GM23338 (cell line): ENCODE measurements around the gene EVC2. TPM values are rescaled to one million over a fixed set of nuclear protein-coding genes. Genes with fewer than 3 reads are reported as not detected.
"Not testable (repeated sequence)": the region's sequence is repeated elsewhere in the genome, so short reads cannot be mapped to it uniquely, and the experiment has no call there.

ENCODE experiments used
- ATAC-seq: fragments of 200-7000 bp; cut with Tn5 transposase; 3 replicates; pipeline ENCODE4 v1.9.1; 2020
- DNase-seq: peaks from one replicate; pipeline ENCODE4 v3.0.0-alpha.2; 2015; ENCODE audit warnings: low spot score
- H2AFZ ChIP-seq: fragments of 200-600 bp; sonication (generic); 2 replicates; pipeline ENCODE4 v1.8.0; 2016; ENCODE audit warnings: antibody characterized with exemption, mild to moderate bottlenecking, moderate library complexity
- H3F3A ChIP-seq: fragments of 200-600 bp; sonication (generic); replicated peaks from 2 replicates; pipeline ENCODE4 v1.8.0; 2017; ENCODE audit warnings: antibody characterized with exemption, mixed run types, low read depth
- H3K27ac ChIP-seq: fragments of 200-600 bp; sonication (generic); 2 replicates; pipeline ENCODE4 v1.6.1; 2016; ENCODE audit warnings: low read depth
- H3K27me3 ChIP-seq: fragments of 200-600 bp; sonication (generic); 2 replicates; pipeline ENCODE4 v1.8.0; 2016; ENCODE audit warnings: mild to moderate bottlenecking, mixed run types, moderate library complexity; ENCODE audit not compliant: insufficient read depth
- H3K36me3 ChIP-seq: fragments of 200-600 bp; sonication (generic); 2 replicates; pipeline ENCODE4 v1.8.0; 2016; ENCODE audit warnings: mild to moderate bottlenecking; ENCODE audit not compliant: insufficient read depth
- H3K4me1 ChIP-seq: fragments of 200-600 bp; sonication (generic); 2 replicates; pipeline ENCODE4 v1.8.0; 2016; ENCODE audit warnings: mild to moderate bottlenecking, moderate library complexity; ENCODE audit not compliant: insufficient read depth
- H3K4me2 ChIP-seq: fragments of 200-600 bp; sonication (generic); 2 replicates; pipeline ENCODE4 v1.7.1; 2017; ENCODE audit warnings: mixed run types
- H3K4me3 ChIP-seq: fragments of 200-600 bp; sonication (generic); 2 replicates; pipeline ENCODE4 v1.6.1; 2016; ENCODE audit warnings: mixed run types
- H3K79me2 ChIP-seq: fragments of 200-600 bp; sonication (generic); replicated peaks from 2 replicates; pipeline ENCODE4 v1.8.0; 2017; ENCODE audit warnings: mild to moderate bottlenecking; ENCODE audit not compliant: insufficient read depth
- H3K9me2 ChIP-seq: fragments of 200-600 bp; sonication (generic); 2 replicates; pipeline ENCODE4 v1.8.0; 2017; ENCODE audit not compliant: insufficient read depth
- H4K20me1 ChIP-seq: fragments of 200-600 bp; sonication (generic); replicated peaks from 2 replicates; pipeline ENCODE4 v1.8.0; 2017; ENCODE audit warnings: mild to moderate bottlenecking; ENCODE audit not compliant: insufficient read depth
- H3K27ac Mint-ChIP-seq: 2 replicates; pipeline ENCODE4 v1.8.0; 2020; ENCODE audit warnings: inconsistent platforms, mild to moderate bottlenecking, moderate library complexity, mixed read lengths
- H3K27me3 Mint-ChIP-seq: 3 replicates; pipeline ENCODE4 v1.8.0; 2022; ENCODE audit warnings: low read depth, mild to moderate bottlenecking, moderate library complexity, mixed read lengths, inconsistent platforms; ENCODE audit not compliant: insufficient read depth, poor library complexity
- H3K36me3 Mint-ChIP-seq: 3 replicates; pipeline ENCODE4 v1.8.0; 2021; ENCODE audit warnings: low read depth, mild to moderate bottlenecking, inconsistent platforms, moderate library complexity, mixed read lengths
- H3K4me1 Mint-ChIP-seq: 3 replicates; pipeline ENCODE4 v1.8.0; 2020; ENCODE audit warnings: mild to moderate bottlenecking, inconsistent platforms, mixed read lengths
- H3K4me3 Mint-ChIP-seq: 3 replicates; pipeline ENCODE4 v1.8.0; 2021; ENCODE audit warnings: moderate library complexity, mild to moderate bottlenecking, inconsistent platforms, mixed read lengths
- H3K9me3 Mint-ChIP-seq: 3 replicates; pipeline ENCODE4 v1.8.0; 2020; ENCODE audit warnings: moderate library complexity, mild to moderate bottlenecking, inconsistent platforms, mixed read lengths
- CREB1 ChIP-seq: fragments of 250-450 bp; sonication (Bioruptor Pico); IDR thresholded peaks from 2 replicates; pipeline ENCODE4 v1.5.0; 2020; ENCODE audit warnings: low read depth, mild to moderate bottlenecking, moderate library complexity
- CTCF ChIP-seq, 2 experiments: fragments of 200-600 bp in 1 of 2; sonication (generic) in 1 of 2; conservative IDR thresholded peaks; 2 replicates each; pipeline versions ENCODE4 v1.5.1 to v1.6.1; 2016 to 2017; ENCODE audit warnings: antibody characterized with exemption in 2 of 2, low read depth in 2 of 2, mild to moderate bottlenecking in 2 of 2, moderate library complexity in 1 of 2
- EZH2phosphoT487 ChIP-seq: fragments of 200-600 bp; sonication (generic); IDR thresholded peaks from one replicate; pipeline ENCODE4 v1.8.1; 2018; ENCODE audit warnings: antibody characterized with exemption; ENCODE audit not compliant: unreplicated experiment
- NANOG ChIP-seq: IDR thresholded peaks from 2 replicates; pipeline ENCODE4 v1.6.1; 2016; ENCODE audit warnings: antibody characterized with exemption, borderline replicate concordance
- REST ChIP-seq: IDR thresholded peaks from one replicate; pipeline ENCODE4 v1.6.1; 2018; ENCODE audit warnings: antibody characterized with exemption; ENCODE audit not compliant: unreplicated experiment
- ZNF462 ChIP-seq: fragments of 250-450 bp; sonication (Bioruptor Pico); IDR thresholded peaks from 2 replicates; pipeline ENCODE4 v1.5.0; 2020; ENCODE audit warnings: mild to moderate bottlenecking, moderate library complexity
- polyA plus RNA-seq: library from polyadenylated mRNA; unstranded; fragments of >200 nt; fragmentation: Nextera tagmentation; extraction: Ambion mirVana; gene quantifications from 2 replicates; pipeline ENCODE4 v1.2.1, GENCODE V29; 2016
- total RNA-seq: library from RNA; depleted of rRNA; stranded (reverse); fragments of >200 nt; shearing (Covaris generic); gene quantifications from 2 replicates; pipeline ENCODE4 v1.2.3, GENCODE V29; 2014

The EVC2 gene
- total and polyA plus RNA-seq, 2 experiments from 2014 or later: 3.4 to 11.5 TPM

- no peak overlapping the region for H3K4me3 ChIP-seq
- no peak overlapping the region for H3K4me2 ChIP-seq
- peaks cover 33% of the 10 kb centered on the region for H3K36me3 Mint-ChIP-seq
- H3K79me2 ChIP-seq: 0 out of 2 replicates have a peak, but pooled peaks cover 6% of the 10 kb centered on the region
- ATAC-seq: no peak
- no peaks in the 10 kb centered on the region for H3K9me2 ChIP-seq
- H3K27ac Mint-ChIP-seq: no peak overlapping the region
- no peaks in the 10 kb centered on the region for H4K20me1 ChIP-seq
- no peaks in the 10 kb centered on the region for H3K27me3 Mint-ChIP-seq
- H3K9me3 Mint-ChIP-seq: no peaks in the 10 kb centered on the region
- H3F3A ChIP-seq: no peaks in the 10 kb centered on the region
- no peak for TF ChIP-seq CTCF (conservative IDR thresholded peaks at IDR 0.05; ENCODE audit: low read depth in 2 of 2)
- TF ChIP-seq REST: no peak
- TF ChIP-seq NANOG: no peak
- no peak for TF ChIP-seq EZH2phosphoT487
- H2AFZ ChIP-seq: no peak overlapping the region
- H3K4me1 Mint-ChIP-seq: no peaks in the 10 kb centered on the region
- H3K27me3 ChIP-seq: no peaks in the 10 kb centered on the region
- H3K27ac ChIP-seq: no peak overlapping the region
- H3K4me3 Mint-ChIP-seq: no peak overlapping the region
- DNase-seq: no peak
- H3K4me1 ChIP-seq: no peaks in the 10 kb centered on the region
- H3K36me3 ChIP-seq: no peaks in the 10 kb centered on the region
Measured at GRCh38 chr4:5730436-5730835, 22.1 kb upstream of the EVC2 start.

- not testable (repeated sequence) for H3F3A ChIP-seq, H3K4me3 ChIP-seq, ATAC-seq, H3K4me1 Mint-ChIP-seq, H3K9me3 Mint-ChIP-seq, H3K9me2 ChIP-seq, H3K27me3 Mint-ChIP-seq, H3K4me1 ChIP-seq, H3K4me3 Mint-ChIP-seq, H3K79me2 ChIP-seq, H3K4me2 ChIP-seq, H3K27ac ChIP-seq, H3K27ac Mint-ChIP-seq, H4K20me1 ChIP-seq, H3K27me3 ChIP-seq, H3K36me3 ChIP-seq, DNase-seq, H2AFZ ChIP-seq
- peaks cover 36% of the 10 kb centered on the region for H3K36me3 Mint-ChIP-seq
Measured at GRCh38 chr4:5728412-5728811, 20.1 kb upstream of the EVC2 start.

GRCh38 chr4:5724377-5724776, 16.0 kb upstream of the EVC2 start:
- Histone ChIP-seq H3F3A (no peaks in the 10 kb centered on the region), H4K20me1 (no peaks in the 10 kb centered on the region; the same call in 1 of the 2 replicates), H2AFZ (no peak overlapping the region), H3K27me3 (no peaks in the 10 kb centered on the region), H3K79me2 (0 out of 2 replicates have a peak, but pooled peaks cover 6% of the 10 kb centered on the region), H3K9me2 (no peaks in the 10 kb centered on the region), H3K36me3 (no peaks in the 10 kb centered on the region), H3K4me3 (no peak overlapping the region), H3K27ac (no peak overlapping the region), H3K4me2 (no peak overlapping the region), H3K4me1 (no peaks in the 10 kb centered on the region)
- Mint-ChIP-seq H3K4me3 (no peak overlapping the region), H3K9me3 (no peaks in the 10 kb centered on the region), H3K27ac (no peak overlapping the region), H3K4me1 (peaks cover 4% of the 10 kb centered on the region; the same call in 2 of the 3 replicates), H3K36me3 (peaks cover 30% of the 10 kb centered on the region), H3K27me3 (no peaks in the 10 kb centered on the region)
- no peak for ATAC-seq
- no peak for DNase-seq
- no peak for TF ChIP-seq CREB1 (CRISPR knock-in tag)
- no peak for TF ChIP-seq ZNF462
